ENCODE results near the gene KMT2C. TPM values are rescaled to one million over a fixed set of nuclear protein-coding genes. Genes with fewer than 3 reads are reported as not detected.

Gene KMT2C
- total and polyA plus RNA-seq, 2 of the 8 experiments (the other 6 are each of a cell fraction or from before 2014, with no cell fraction given): 9.1 to 40.8 TPM

DNA sequence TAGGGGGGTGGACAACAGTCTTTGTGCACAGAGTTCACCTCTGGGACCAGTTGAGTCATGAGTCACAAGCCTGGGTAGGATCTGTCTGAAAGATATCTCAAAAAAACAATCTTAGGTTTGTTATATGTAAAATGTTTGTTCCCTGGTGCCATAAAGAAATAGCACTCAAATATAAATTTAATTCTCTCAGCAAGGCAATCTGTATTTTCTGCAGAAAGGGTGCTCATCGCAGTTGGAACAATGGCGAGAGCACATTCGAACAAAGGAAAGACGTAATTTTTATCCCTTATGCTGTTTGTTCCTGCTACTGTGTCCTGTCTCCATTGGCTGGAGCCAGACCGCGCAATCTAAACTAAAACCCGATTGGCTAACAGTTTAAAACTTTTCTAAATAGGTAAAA is 346.6 kb downstream of the KMT2C start (continued):
- TF ChIP-seq RAD21 (IDR thresholded peaks at IDR 0.05 in 1 of 2, conservative IDR thresholded peaks at IDR 0.05 in 1 of 2; ENCODE audit: low read depth in 2 of 2, low read length in 2 of 2) (no peak), SUZ12 (IDR thresholded peaks at IDR 0.05; ENCODE audit: low read length) (no peak), JUN (IDR thresholded peaks at IDR 0.05; ENCODE audit: low read depth, low read length) (no peak)
- TF ChIP-seq, protein P1, sequence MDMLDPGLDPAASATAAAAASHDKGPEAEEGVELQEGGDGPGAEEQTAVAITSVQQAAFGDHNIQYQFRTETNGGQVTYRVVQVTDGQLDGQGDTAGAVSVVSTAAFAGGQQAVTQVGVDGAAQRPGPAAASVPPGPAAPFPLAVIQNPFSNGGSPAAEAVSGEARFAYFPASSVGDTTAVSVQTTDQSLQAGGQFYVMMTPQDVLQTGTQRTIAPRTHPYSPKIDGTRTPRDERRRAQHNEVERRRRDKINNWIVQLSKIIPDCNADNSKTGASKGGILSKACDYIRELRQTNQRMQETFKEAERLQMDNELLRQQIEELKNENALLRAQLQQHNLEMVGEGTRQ (IDR thresholded peaks at IDR 0.05; ENCODE audit: low read length): no peak

Data from H1 (cell line).